HG02981 (cell line): ENCODE results near the gene ZSWIM6.

Experiments
- ATAC-seq: cut with Tn5 transposase; IDR thresholded peaks from one replicate; pipeline ENCODE4 v1.9.1; 2021; ENCODE audit warnings: mild to moderate bottlenecking, moderate library complexity; ENCODE audit not compliant: unreplicated experiment

Gene ZSWIM6

GRCh38 chr5:61330845-61331406 lies 1.1 kb upstream of the ZSWIM6 start:
- ATAC-seq, result peak; percentile 19

DNA sequence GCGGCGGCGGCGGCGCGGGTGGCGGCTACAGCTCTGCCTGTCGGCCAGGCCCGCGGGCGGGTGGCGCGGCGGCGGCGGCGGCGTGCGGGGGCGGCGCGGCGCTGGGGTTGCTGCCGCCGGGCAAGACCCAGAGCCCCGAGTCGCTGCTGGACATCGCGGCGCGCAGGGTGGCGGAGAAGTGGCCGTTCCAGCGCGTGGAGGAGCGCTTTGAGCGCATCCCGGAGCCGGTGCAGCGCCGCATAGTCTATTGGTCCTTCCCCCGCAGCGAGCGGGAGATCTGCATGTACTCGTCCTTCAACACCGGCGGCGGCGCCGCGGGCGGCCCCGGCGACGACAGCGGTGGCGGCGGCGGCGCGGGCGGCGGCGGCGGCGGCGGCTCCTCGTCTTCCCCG lies 296 bp downstream of the ZSWIM6 start:
- ATAC-seq, result peak; percentile 1

DNA sequence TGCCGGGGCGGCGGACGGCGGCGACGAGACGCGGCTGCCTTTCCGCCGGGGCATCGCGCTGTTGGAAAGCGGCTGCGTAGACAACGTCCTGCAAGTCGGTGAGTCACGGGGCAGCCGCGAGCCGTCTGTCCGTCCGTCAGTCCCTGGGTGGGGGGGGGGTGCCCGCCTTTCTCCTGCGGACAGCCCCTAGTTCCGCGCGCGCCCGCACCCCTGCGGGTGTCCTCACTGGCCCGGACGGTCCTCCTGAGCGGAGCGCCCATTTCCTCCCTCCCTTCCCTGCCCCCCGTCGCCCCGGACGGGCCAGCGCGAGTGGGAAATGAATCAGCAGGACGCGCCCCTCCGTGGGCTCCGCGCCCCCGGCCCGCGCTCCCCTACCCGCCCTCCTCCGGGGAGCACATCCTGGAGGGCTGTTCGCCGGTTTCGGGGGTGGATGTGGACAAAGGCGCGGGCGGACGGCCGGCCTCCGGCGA lies 828 bp downstream of the ZSWIM6 start:
- no peak for ATAC-seq

DNA sequence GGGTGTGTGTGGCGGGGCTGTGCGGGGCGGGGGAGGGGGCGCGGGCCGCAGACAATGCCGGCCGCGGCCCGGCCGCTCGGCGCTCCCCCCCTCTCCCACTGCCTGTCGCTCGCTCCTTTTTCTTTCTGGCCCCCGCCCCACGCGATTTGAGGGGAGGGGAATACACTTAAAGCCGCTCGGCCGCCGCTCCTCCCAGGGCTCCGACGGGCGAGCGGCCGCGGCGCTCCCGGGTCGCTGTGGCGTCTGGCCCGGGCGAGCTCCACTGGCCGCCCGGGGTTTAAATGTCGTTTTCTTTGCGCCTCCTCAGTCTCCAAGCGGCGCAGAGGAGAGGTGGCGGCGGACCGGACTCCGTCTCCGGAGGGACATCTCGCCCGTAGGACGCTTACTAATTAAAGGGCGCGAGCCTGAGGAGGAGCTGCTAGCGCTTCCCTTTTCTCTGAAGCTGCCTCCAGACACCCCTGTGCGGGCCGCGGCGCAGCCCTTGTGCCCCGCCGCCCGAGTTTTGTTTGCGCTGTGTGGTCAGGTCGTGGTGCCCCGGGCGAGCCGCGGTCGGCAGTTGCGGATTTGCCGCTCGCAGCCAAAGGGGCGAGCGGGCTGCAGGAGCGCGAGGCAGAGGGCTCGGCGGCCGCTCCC lies 1.4 kb downstream of the ZSWIM6 start:
- no peak for ATAC-seq

- no peak for ATAC-seq
These were observed 2.2 kb downstream of the ZSWIM6 start for GRCh38 chr5:61333954-61334867.

DNA sequence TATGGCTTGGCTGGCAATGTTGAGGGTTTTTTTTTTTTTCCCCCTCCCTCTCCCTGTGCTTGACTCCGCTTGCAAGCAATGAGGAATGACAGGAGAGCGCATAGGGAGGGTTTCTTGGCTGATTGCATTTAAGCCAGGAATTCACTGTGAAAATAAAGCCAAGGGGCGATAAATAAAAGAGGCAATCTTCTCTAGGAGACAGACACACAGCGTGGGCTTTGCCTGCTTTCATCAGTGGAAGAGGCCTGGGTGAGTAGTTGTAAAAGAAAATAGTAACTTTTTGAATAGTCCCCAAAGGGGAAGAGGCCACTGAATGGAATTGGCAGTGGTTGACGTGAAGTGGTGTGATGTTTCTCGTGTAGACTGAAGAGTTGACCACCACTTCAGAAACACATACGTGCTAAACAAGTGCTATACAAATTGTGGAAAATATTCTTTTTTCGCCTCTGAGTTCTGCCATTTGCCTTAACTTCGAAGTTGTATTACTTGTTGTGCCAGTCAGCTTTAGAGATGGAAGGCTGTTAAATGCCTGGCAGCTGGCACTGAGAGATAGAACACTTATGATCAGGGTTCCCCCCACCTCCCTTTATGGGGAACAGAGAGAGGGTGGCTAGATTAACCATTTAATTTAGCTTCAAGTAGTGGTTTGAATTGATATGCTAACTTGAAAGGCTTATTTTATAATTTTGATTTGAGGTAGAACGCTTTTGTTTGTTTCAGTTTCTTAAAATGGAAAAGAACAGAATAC lies 3.0 kb downstream of the ZSWIM6 start:
- ATAC-seq, result no peak

DNA sequence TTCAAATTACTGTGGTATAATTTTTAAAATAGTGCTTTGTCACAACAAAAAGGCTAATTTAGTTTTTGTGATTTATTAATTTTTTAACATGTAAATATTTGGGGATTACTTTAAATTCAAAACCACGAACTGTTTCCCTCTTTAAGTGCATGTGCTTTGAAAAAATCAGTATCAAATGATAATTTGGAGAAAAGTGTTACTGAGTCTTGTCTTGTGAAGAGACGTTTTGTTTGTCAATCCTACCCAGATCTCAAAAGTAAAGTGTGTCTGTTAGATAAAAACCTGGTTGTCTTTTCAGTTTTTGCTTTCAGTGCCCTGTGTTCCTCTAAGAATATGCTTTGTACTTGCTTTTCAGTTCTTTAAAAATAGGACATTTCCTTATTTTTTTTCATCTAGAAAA lies 7.7 kb downstream of the ZSWIM6 start:
- no peak for ATAC-seq

GRCh38 chr5:61340775-61341361 lies 8.8 kb downstream of the ZSWIM6 start:
- no peak for ATAC-seq

- ATAC-seq, result no peak
These were observed 10.0 kb downstream of the ZSWIM6 start for GRCh38 chr5:61342071-61342501.

GRCh38 chr5:61344187-61344944 lies 12.3 kb downstream of the ZSWIM6 start:
- ATAC-seq, result no peak

- no peak for ATAC-seq
These were observed 14.5 kb downstream of the ZSWIM6 start for GRCh38 chr5:61346511-61346910.

GRCh38 chr5:61347080-61347479 lies 15.0 kb downstream of the ZSWIM6 start:
- no peak for ATAC-seq

DNA sequence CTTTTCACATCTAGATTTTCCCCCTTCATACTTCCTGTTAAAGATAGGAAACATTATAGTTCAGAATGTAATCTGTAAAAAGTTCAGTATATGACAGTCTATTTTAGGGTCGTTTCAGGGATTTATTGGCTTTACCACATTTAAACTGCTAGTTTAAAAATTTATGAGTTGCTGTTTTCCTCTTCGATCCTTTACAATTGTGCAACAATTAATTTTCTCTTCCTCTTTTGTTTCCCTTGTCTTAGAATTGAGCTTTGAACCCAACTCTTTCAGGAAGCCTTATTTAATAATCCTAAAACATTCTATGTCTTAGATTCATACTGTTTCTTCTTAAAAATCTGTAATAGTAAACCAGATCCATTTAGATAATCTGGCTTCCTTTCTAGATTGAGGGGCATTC lies 16.4 kb downstream of the ZSWIM6 start:
- no peak for ATAC-seq

GRCh38 chr5:61349935-61350334 lies 17.9 kb downstream of the ZSWIM6 start:
- no peak for ATAC-seq

GRCh38 chr5:61350535-61350934 lies 18.5 kb downstream of the ZSWIM6 start:
- no peak for ATAC-seq

DNA sequence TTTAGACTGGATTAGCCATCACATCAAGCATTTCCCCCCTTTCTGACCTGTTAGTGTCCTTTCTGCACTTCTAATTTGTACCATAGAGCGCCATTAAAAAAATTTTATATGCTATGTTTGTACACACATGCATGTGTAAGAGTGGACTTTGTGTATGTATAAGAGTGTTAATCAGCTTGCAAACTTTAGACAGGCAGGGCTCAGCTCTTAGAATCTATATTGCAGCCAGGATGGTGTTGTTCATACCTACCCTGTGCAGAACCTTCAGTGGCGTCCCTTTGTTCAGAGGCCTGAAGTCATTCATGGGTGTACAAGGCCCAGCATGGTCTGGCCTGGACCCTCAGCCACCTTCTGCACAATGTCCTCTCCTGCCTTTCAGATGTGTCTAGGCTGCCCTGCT lies 19.7 kb downstream of the ZSWIM6 start:
- no peak for ATAC-seq

- no peak for ATAC-seq
These were observed 20.1 kb downstream of the ZSWIM6 start for GRCh38 chr5:61352180-61352579.

GRCh38 chr5:61352612-61353156 lies 20.6 kb downstream of the ZSWIM6 start:
- no peak for ATAC-seq

- no peak for ATAC-seq
These were observed 21.2 kb downstream of the ZSWIM6 start for GRCh38 chr5:61353293-61353692.

DNA sequence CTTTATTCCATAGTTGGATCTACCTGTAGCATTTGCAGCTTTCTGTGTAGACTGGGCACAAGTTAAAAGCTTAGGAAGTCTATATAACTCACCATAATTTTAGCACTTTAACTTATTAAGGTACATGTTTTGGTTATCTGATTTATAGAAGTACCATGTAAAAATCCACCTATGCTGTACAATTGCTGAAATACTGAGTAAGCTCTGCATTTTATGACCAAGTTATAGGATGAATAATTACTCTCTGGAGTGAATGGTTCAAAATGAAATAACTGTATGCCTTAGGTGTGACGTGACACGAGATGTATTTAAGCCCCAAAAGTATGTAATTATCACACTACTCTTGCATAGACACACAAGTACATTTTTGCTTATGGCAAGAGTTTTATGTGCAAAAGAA lies 22.1 kb downstream of the ZSWIM6 start:
- no peak for ATAC-seq
